Measurements from ENCODE around the gene LHX3.

DNA sequence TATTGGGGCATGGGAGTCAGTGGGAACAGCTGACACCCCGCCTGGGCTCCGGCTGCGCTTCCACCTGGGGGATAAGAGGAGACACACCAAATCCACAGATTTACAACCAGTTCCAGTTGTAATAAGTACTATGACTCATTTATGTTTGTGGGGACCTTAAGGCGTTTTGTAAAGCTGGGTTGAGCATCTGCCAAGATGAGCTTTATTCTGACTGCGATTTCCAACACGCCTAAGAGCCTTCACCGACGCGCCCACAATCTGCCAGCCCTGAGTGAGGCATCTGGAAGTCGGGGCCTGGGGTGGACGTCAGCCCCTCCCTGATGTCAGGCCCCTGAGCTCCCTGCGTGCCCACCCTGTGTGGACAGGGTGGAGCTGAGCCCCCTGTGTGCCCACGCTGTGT, 14.3 kb upstream of the LHX3 start:
- TF ChIP-seq RAD21 (IDR thresholded peaks at IDR 0.05; ENCODE audit: low read depth), result no peak
- TF ChIP-seq, protein P1, sequence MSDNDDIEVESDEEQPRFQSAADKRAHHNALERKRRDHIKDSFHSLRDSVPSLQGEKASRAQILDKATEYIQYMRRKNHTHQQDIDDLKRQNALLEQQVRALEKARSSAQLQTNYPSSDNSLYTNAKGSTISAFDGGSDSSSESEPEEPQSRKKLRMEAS (IDR thresholded peaks at IDR 0.05), result no peak
- TF ChIP-seq TAF1 (IDR thresholded peaks at IDR 0.05; ENCODE audit: low read depth), result no peak
- TF ChIP-seq TEAD4 (IDR thresholded peaks at IDR 0.05), result no peak
- no peak for TF ChIP-seq NFIC (IDR thresholded peaks at IDR 0.05)
- no peak for TF ChIP-seq YY1 (IDR thresholded peaks at IDR 0.05; ENCODE audit: low read depth)
- TF ChIP-seq, protein P2, sequence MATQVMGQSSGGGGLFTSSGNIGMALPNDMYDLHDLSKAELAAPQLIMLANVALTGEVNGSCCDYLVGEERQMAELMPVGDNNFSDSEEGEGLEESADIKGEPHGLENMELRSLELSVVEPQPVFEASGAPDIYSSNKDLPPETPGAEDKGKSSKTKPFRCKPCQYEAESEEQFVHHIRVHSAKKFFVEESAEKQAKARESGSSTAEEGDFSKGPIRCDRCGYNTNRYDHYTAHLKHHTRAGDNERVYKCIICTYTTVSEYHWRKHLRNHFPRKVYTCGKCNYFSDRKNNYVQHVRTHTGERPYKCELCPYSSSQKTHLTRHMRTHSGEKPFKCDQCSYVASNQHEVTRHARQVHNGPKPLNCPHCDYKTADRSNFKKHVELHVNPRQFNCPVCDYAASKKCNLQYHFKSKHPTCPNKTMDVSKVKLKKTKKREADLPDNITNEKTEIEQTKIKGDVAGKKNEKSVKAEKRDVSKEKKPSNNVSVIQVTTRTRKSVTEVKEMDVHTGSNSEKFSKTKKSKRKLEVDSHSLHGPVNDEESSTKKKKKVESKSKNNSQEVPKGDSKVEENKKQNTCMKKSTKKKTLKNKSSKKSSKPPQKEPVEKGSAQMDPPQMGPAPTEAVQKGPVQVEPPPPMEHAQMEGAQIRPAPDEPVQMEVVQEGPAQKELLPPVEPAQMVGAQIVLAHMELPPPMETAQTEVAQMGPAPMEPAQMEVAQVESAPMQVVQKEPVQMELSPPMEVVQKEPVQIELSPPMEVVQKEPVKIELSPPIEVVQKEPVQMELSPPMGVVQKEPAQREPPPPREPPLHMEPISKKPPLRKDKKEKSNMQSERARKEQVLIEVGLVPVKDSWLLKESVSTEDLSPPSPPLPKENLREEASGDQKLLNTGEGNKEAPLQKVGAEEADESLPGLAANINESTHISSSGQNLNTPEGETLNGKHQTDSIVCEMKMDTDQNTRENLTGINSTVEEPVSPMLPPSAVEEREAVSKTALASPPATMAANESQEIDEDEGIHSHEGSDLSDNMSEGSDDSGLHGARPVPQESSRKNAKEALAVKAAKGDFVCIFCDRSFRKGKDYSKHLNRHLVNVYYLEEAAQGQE (IDR thresholded peaks at IDR 0.05; ENCODE audit: low read depth), result no peak
- TF ChIP-seq EP300 (IDR thresholded peaks at IDR 0.05; ENCODE audit: borderline replicate concordance), result no peak
- TF ChIP-seq TCF12 (IDR thresholded peaks at IDR 0.05; ENCODE audit: low read depth), result no peak
- TF ChIP-seq CEBPB (IDR thresholded peaks at IDR 0.05), result no peak

Measured in Ishikawa (cell line).